Fibroblast of skin of right quadriceps (primary cell): ENCODE measurements around the gene COPA.
"Not testable (repeated sequence)": the region's sequence is repeated elsewhere in the genome, so short reads cannot be mapped to it uniquely, and the experiment has no call there.

Experiments
- DNase-seq: peaks from one replicate; pipeline ENCODE4 v3.0.0-alpha.2; 2013

Gene COPA

GRCh38 chr1:160342953-160343869 is at the start of gene COPA, which contains the start of gene NCSTN:
Gene COPA, minus strand, starts transcription at chr1:160343250. Its CDS starts 80 bp downstream, at chr1:160343170.
Gene NCSTN, plus strand, starts transcription at chr1:160343383. Its CDS starts 14 bp downstream, at chr1:160343397.
- peak; percentile 96 for DNase-seq

DNA sequence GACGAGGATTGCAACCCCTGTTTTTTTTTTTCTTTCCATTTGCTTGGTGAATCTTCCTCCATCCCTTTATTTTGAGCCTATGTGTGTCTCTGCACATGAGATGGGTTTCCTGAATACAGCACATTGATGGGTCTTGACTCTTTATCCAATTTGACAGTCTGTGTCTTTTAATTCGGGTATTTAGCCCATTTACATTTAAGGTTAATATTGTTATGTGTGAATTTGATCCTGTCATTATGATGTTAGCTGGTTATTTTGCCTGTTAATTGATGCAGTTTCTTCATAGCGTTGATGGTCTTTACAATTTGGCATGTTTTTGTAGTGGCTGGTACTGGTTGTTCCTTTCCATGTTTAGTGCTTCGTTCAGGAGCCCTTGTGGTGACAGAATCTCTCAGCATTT is 45.4 kb upstream of the COPA start:
- DNase-seq = not testable (repeated sequence)

DNA sequence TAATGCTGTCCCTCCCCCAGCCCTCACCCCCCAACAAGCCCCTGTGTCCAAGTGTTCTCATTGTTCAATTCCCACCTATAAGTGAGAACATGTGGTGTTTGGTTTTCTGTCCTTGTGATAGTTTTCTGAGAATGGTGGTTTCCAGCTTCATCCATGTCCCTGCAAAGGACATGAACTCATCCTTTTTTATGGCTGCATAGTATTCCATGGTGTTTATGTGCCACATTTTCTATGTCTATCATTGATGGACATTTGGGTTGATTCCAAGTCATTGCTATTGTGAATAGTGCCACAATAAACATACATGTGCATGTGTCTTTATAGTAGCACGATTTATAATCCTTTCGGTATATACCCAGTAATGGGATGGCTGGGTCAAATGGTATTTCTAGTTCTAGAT is 41.8 kb upstream of the COPA start:
- not testable (repeated sequence) for DNase-seq

DNA sequence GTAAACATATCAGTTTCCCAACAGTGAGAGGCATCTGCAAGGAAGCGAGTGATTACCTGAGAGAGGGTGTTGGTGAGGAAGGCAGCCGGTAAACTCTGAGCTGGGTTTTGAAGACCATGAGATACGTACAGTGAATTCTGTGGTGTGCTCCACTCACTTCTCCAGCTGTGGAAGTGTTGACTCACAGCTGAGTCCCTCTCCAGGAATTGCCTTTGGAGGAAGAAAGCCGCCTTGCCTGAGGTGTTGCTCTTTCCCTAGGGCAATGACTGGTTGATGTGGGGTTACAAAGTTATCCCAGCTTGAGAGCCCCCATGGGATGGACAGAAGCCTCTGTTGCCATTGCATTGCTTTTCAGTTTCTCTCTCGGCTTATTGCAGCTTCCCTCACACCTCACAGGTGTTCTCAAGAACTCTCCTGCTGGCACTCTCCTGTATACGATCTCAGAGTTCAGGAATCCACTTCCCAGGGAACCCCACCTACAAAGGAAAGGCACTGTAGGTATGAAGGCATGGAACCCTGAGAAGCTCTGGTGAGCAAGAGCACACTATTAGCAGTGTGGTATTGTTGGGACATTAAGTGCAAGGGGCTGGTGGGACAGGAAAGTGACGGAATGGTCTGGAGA is 34.6 kb upstream of the COPA start:
- peak; percentile 71 for DNase-seq

- DNase-seq = peak; percentile 67
These were observed 33.6 kb upstream of the COPA start for GRCh38 chr1:160376525-160377131.

- DNase-seq = peak; percentile 51
These were observed 32.9 kb upstream of the COPA start for GRCh38 chr1:160375788-160376524.

GRCh38 chr1:160374306-160375110 is 31.5 kb upstream of the COPA start:
- DNase-seq = no peak

DNA sequence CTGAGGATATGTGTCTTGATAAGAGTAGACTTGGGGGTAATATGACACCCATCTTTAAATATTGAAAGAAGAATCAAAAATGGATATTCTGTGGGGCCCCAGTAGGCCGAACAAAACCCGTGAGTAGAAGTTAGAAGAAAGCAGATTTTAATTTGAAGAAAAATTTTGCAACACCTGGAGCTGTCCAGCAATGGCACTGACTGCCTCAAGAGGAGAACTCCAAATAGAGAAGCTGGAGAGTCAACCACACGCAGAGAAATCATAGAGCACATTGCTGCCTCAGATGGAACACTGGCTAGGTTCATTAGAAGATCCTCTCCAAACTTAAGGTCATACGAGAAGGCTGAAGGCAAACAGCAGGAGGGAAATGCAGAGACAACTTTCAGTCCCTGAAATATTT is 30.6 kb upstream of the COPA start:
- DNase-seq = no peak

DNA sequence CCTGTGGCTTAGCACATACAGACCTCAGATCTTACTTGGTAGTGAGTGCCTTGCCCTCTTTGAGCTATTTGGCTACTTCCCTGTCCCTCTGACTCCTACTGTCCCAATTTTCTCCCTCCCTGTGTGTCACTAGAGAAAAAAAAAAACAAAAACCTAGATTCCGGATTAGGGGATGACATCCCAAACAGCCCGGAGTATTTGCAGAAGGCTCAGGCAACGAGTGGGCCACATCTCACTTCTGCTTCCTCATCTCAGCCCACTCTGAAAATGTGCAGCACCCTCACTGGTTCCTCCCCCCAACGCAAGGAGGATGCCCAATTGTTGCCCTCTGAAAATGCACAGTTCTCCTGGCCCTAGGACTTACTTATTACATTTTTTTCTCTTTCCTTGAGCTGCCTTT is 28.7 kb upstream of the COPA start:
- DNase-seq = no peak

GRCh38 chr1:160371346-160371631 is 28.2 kb upstream of the COPA start:
- no peak for DNase-seq

GRCh38 chr1:160370561-160371345 is 27.7 kb upstream of the COPA start:
- DNase-seq = no peak

DNA sequence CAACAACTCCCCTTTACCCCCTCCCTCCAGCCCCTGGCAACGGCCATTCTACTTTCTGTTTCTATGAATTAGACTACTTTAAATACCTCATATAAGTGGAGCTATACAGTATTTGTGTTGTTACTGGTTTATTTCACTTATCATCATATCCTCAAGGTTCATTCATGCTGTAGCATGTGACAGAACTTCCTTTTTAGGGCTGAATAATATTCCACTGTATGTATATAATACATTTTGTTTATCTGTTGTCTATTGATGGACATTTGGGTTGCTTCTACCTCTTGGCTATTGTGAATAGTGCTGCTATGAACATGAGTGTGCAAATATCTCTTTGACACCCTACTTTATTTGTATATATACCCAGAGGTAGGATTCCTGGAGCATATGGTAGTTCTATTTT is 26.0 kb upstream of the COPA start:
- DNase-seq = no peak

GRCh38 chr1:160367934-160368923 is 25.2 kb upstream of the COPA start:
- no peak for DNase-seq

DNA sequence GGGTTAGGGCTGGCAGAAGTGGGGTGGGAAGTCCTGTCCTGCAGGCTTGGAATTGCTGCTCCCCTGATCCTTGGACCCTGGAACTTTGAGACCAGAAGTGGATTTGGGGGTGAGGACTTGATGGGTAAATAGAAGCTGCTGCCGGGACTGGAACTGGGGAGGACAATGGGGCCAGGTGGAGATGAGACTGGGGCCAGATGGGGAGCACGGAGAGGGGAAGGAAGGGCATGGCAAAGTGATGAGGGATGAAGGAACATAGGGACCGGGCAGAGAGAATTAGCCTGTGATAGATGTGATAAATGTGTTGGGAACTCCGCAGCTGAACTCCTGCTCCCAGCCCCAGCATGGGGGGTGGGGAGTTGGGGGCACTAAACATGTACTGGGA is 24.5 kb upstream of the COPA start:
- DNase-seq = no peak

DNA sequence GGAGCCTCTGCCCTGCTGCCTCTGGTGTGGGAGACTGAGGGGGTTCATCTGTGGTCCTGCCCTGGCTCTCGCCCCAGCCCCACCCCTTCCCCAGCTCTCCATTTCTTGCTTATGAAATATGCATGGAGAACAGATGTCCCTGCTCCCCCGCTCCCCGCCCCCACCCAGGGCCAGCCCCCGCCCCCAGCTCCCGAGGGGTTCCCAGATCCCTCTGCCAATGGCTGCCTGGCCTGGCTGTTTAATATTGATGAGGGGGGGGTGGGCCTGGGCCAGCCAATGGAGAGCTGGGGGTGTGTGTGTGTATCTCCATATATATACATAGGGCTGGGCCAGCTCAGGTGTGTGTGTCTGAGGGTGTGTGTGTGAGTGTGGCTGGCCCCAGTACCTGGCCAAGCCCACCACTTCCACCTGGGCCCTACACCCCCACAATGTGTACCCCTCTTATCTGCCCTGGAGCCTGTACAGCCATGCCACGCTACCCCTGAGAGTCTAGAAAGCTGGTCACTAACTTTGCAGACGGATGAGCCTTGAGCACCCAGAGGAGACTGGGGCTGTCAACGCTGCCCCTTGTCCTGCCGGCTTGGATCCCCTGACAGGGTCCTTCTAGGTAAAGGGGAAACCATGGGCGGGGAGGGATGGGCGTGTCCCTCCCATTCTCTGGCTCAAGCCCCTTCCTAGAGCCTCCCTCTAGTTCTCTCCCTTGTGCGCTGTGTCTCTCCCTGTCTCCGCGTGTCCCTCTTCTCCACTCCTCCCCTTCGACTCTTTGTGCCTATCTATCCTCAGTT is 23.9 kb upstream of the COPA start, which contains the start of gene NHLH1:
TSS of gene NHLH1 (plus strand) at position 341 of the 785 bp plus-strand sequence. CDS start 3,661 bp downstream, outside the sequence.
- DNase-seq = no peak

DNA sequence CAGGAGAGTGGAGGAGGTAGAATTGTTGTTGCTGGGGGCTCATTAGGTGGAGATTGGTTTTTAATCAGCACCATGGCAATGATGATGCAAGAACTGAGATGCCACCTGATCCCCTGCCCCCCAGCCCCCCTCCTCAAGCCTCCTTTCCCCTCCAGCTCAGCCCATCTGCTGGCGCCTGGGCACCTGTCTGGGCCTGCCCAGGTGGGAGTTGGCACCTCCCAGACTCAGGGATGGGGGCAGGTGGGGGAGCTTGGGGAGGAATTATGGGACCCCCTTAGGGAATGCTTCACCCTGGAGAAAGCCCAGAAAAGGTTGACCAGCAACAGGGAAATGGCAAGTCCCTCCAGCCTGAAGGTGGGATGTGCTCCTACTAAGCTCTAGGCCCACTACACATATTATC is 22.3 kb upstream of the COPA start:
- no peak for DNase-seq

DNA sequence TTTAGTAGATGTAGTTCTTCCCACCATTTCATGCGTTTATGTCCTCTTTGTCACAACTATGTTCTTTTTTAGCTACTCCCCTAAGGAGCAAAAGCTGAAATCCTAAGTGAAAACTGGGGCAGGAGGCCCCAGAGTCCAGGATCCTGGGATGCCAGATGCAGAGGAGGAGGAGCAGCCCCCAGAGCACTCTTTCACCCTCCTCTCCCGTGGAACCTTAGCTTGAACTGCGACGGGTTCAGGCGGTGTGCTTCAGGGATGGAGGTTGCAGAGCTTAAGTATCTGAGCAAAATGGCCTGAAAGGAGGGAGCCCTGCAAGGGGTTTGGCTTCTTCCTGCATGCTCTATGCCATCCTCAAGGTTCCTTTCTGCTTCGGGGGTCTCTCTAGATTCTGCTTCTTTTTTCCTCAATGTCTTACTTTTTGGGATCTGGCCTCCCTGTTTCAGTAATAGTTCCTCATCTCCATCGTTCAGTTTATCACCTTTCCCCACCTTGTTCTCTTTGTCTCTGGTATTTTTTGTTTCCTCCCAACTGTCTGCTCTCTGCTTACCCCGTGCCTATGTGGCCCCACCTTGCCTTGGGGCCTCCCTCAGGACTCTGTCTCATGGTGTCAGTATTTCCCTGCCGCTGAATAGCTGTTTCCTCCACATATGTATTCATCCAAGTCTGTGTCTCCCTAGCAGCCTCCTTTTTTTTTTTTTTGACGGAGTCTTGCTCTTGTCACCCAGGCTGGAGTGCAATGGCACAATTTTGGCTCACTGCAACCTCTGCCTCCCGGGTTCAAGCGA is 21.1 kb upstream of the COPA start:
- DNase-seq = no peak

DNA sequence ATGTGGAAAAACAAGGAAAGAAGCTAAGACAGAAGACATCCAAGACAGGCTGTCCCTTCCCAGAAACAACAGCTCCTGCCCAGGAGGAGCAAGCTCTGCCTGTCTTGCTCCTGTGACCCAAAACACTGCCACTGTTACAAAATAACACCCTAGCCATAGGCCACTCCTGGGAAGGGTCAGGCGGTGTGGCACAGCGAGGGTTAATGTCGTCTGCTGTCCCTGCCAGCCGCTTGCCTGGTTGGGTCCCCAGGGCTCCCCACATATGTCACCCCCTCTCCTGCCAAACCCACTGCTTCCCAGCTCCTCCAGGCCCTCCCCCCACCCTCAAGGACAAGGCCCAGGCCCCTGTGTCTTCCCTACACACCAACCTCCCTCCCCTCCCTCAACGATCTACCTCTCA is 20.0 kb upstream of the COPA start:
- DNase-seq = no peak
